ENCODE measurements around the gene CAPS. TPM values are rescaled to one million over a fixed set of nuclear protein-coding genes. Genes with fewer than 3 reads are reported as not detected.
A peak's percentile ranks its signal among the peaks of the same experiment; 100 is the strongest.
"Not testable (repeated sequence)": the region's sequence is repeated elsewhere in the genome, so short reads cannot be mapped to it uniquely, and the experiment has no call there.

CAPS gene
- total RNA-seq, 6 experiments from 2014 or later, result 2.2 to 2.7 (median 2.3) TPM

DNA sequence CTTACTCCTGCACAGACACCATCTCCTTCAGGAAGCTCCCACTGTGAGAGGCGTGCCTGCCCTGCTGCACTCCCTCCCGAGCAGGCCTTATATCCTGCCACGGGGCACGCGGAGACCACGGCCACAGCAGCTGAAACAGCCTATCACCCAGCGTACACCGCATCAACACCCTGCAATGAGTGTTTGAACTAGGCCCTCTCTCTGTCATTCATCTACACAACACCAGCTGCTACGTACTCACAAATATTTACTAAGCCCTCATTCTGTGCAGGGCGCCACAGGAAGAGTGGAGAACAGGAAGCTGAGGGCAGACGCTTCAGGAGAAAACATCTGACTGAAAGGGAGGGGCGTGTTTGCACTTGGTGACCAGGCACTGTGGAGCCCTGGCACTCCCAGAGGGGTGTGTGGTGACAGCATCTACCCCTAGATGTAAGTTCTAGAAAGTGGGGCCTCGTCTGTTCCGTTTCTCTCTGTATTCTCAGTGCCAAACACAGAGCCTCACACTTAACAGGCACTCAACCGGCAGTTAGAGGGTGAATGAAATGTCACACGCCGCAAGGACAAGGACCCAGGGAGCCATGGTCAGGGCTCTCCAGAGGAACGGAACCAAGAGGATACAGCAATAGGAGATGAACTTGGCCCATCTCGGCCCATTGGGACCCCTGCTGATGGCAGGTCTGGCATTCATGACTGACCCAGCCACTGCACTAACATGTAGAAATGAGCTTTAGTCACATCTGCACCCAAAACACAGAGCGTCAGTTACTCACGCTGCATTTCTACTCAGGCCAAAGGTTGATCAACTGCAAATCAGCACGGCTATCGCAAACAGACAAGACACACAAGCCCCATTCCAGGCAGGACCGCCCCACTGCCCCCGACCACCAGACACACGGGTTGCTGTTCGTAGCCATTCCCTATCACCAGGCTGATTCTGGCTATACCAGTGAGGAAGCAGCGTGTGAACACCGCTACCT, 48.2 kb downstream of the CAPS start:
- TF ChIP-seq CTCF (IDR thresholded peaks at IDR 0.05), result no peak
- H3K9me3 Mint-ChIP-seq, result no peaks in the 10 kb centered on the region
- peaks cover 1% of the 10 kb centered on the region; the same call in 1 of the 2 replicates for H3K27me3 Mint-ChIP-seq (ENCODE audit: insufficient read depth)
- no peak for DNase-seq
- H3K4me3 Mint-ChIP-seq, result no peak overlapping the region
- peaks cover 41% of the 10 kb centered on the region for H3K4me1 Mint-ChIP-seq (ENCODE audit: low read depth)
- H3K36me3 Mint-ChIP-seq (ENCODE audit: low read depth), result no peaks in the 10 kb centered on the region
- H3K27ac Mint-ChIP-seq, result peak overlapping the region; percentile 27; the same call in 1 of the 2 replicates

DNA sequence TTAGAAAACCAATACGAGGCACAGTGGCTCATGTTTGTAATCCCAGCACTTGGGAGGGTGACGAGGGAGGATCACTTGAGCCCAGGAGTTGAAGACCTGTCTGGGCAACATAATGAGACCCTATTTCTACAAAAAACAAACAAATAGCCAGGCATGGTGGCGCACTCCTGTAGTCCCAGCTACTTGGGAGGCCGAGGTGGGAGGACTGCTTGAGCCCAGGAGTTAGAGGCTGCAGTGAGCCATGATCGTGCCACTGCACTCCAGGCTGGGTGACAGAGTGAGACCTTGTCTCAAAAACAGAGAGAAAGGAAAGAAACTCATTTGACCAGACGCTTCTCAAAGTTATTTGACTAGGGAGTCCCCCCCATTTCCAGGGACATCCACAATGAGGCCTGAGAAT, 49.2 kb downstream of the CAPS start:
- H3K9me3 Mint-ChIP-seq; H3K27ac Mint-ChIP-seq; H3K27me3 Mint-ChIP-seq (ENCODE audit: insufficient read depth); H3K4me3 Mint-ChIP-seq; DNase-seq; H3K36me3 Mint-ChIP-seq (ENCODE audit: low read depth): not testable (repeated sequence)
- peaks cover 44% of the 10 kb centered on the region for H3K4me1 Mint-ChIP-seq (ENCODE audit: low read depth)

GRCh38 chr19:5963855-5964254, 49.8 kb downstream of the CAPS start:
- peaks cover 50% of the 10 kb centered on the region for H3K4me1 Mint-ChIP-seq (ENCODE audit: low read depth)
- H3K9me3 Mint-ChIP-seq, result no peaks in the 10 kb centered on the region
- no peak overlapping the region for H3K27ac Mint-ChIP-seq
- DNase-seq, result no peak
- no peak overlapping the region for H3K4me3 Mint-ChIP-seq
- no peaks in the 10 kb centered on the region for H3K36me3 Mint-ChIP-seq (ENCODE audit: low read depth)
- no peak for TF ChIP-seq CTCF (IDR thresholded peaks at IDR 0.05)
- H3K27me3 Mint-ChIP-seq (ENCODE audit: insufficient read depth), result peaks cover 1% of the 10 kb centered on the region; the same call in 1 of the 2 replicates

- Mint-ChIP-seq H3K27me3 (ENCODE audit: insufficient read depth) (peaks cover 1% of the 10 kb centered on the region; the same call in 1 of the 2 replicates), H3K27ac (no peak overlapping the region), H3K9me3 (no peaks in the 10 kb centered on the region), H3K36me3 (ENCODE audit: low read depth) (no peaks in the 10 kb centered on the region), H3K4me1 (ENCODE audit: low read depth) (peaks cover 49% of the 10 kb centered on the region), H3K4me3 (no peak overlapping the region)
- no peak for TF ChIP-seq CTCF (IDR thresholded peaks at IDR 0.05)
- DNase-seq, result no peak
These were observed 50.9 kb downstream of the CAPS start for GRCh38 chr19:5964816-5965565.

Other genes starting within 250 kb of the CAPS start
- gene MICOS13, start 233.7 kb upstream of the CAPS start, total RNA-seq (2021; fragmentation: NEBNext Ultra II Directional; extraction: Animal tissue kit (Norgen Biotek cat#: 25700)), result 10 to 100 TPM; 77.9 to 91.6 (median 80.1) TPM
- gene HSD11B1L, start 233.2 kb upstream of the CAPS start, total RNA-seq (2021; fragmentation: NEBNext Ultra II Directional; extraction: Animal tissue kit (Norgen Biotek cat#: 25700)), result 1 to 10 TPM; 3.5 to 9.1 (median 4.5) TPM
- gene RPL36, start 224.0 kb upstream of the CAPS start, total RNA-seq (2021; fragmentation: NEBNext Ultra II Directional; extraction: Animal tissue kit (Norgen Biotek cat#: 25700)), result 100 to 1,000 TPM; 712 to 903 (median 850) TPM
- gene LONP1, start 194.1 kb upstream of the CAPS start, total RNA-seq (2021; fragmentation: NEBNext Ultra II Directional; extraction: Animal tissue kit (Norgen Biotek cat#: 25700)), result 10 to 100 TPM; 67.9 to 86.0 (median 72.9) TPM
- gene CATSPERD, start 193.6 kb upstream of the CAPS start, total RNA-seq (2021; fragmentation: NEBNext Ultra II Directional; extraction: Animal tissue kit (Norgen Biotek cat#: 25700)), result not detected
- 1 to 10 TPM in 5 of 6 experiments, under 1 TPM in 1; 0.92 to 1.6 (median 1.4) TPM for gene PRR22, start 129.5 kb upstream of the CAPS start, total RNA-seq (2021; fragmentation: NEBNext Ultra II Directional; extraction: Animal tissue kit (Norgen Biotek cat#: 25700))
- 10 to 100 TPM; 15.6 to 20.5 (median 18.3) TPM for gene DUS3L, start 123.1 kb upstream of the CAPS start, total RNA-seq (2021; fragmentation: NEBNext Ultra II Directional; extraction: Animal tissue kit (Norgen Biotek cat#: 25700))
- gene NRTN, start 109.2 kb upstream of the CAPS start, total RNA-seq (2021; fragmentation: NEBNext Ultra II Directional; extraction: Animal tissue kit (Norgen Biotek cat#: 25700)), result not detected
- gene FUT6, start 74.6 kb upstream of the CAPS start, total RNA-seq (2021; fragmentation: NEBNext Ultra II Directional; extraction: Animal tissue kit (Norgen Biotek cat#: 25700)), result not detected
- gene FUT3, start 62.8 kb upstream of the CAPS start, total RNA-seq (2021; fragmentation: NEBNext Ultra II Directional; extraction: Animal tissue kit (Norgen Biotek cat#: 25700)), result not detected
- gene FUT5, start 43.7 kb upstream of the CAPS start, total RNA-seq (2021; fragmentation: NEBNext Ultra II Directional; extraction: Animal tissue kit (Norgen Biotek cat#: 25700)), result not detected
- 100 to 1,000 TPM; 277 to 334 (median 300) TPM for gene NDUFA11, start 10.5 kb upstream of the CAPS start, total RNA-seq (2021; fragmentation: NEBNext Ultra II Directional; extraction: Animal tissue kit (Norgen Biotek cat#: 25700))
- 1 to 10 TPM; 1.8 to 2.4 (median 1.9) TPM for gene VMAC, start 9.4 kb upstream of the CAPS start, total RNA-seq (2021; fragmentation: NEBNext Ultra II Directional; extraction: Animal tissue kit (Norgen Biotek cat#: 25700))
- gene RANBP3, start 63.9 kb downstream of the CAPS start, total RNA-seq (2021; fragmentation: NEBNext Ultra II Directional; extraction: Animal tissue kit (Norgen Biotek cat#: 25700)), result 10 to 100 TPM; 57.6 to 80.9 (median 70.4) TPM
- 1 to 10 TPM; 6.3 to 9.5 (median 6.9) TPM for gene RFX2, start 196.2 kb downstream of the CAPS start, total RNA-seq (2021; fragmentation: NEBNext Ultra II Directional; extraction: Animal tissue kit (Norgen Biotek cat#: 25700))
- not detected for gene ACSBG2, start 221.4 kb downstream of the CAPS start, total RNA-seq (2021; fragmentation: NEBNext Ultra II Directional; extraction: Animal tissue kit (Norgen Biotek cat#: 25700))

Measured in HFFc6 (cell line).